HG03520 (cell line): ENCODE measurements around the gene BTN2A1.
"Not testable (repeated sequence)": the region's sequence is repeated elsewhere in the genome, so short reads cannot be mapped to it uniquely, and the experiment has no call there.

Experiments
- ATAC-seq: cut with Tn5 transposase; IDR thresholded peaks from one replicate; pipeline ENCODE4 v1.9.1; 2021; ENCODE audit warnings: mild to moderate bottlenecking, moderate library complexity; ENCODE audit not compliant: unreplicated experiment

Gene BTN2A1

GRCh38 chr6:26457806-26458688, at the start of gene BTN2A1:
Gene BTN2A1, plus strand, starts transcription at chr6:26457955. Its CDS starts 682 bp downstream, at chr6:26458637.
- peak; percentile 95 for ATAC-seq

GRCh38 chr6:26408828-26409730, 48.7 kb upstream of the BTN2A1 start:
- ATAC-seq: no peak

GRCh38 chr6:26411751-26412150, 46.0 kb upstream of the BTN2A1 start:
- no peak for ATAC-seq

- no peak for ATAC-seq
These were observed 45.5 kb upstream of the BTN2A1 start for GRCh38 chr6:26412228-26412627.

GRCh38 chr6:26412954-26413353, 44.8 kb upstream of the BTN2A1 start:
- no peak for ATAC-seq

- ATAC-seq: no peak
These were observed 43.5 kb upstream of the BTN2A1 start for GRCh38 chr6:26414281-26414680.

- ATAC-seq: no peak
These were observed 42.6 kb upstream of the BTN2A1 start for GRCh38 chr6:26415036-26415614.

GRCh38 chr6:26415791-26416190, 42.0 kb upstream of the BTN2A1 start:
- ATAC-seq: no peak

- ATAC-seq: no peak
These were observed 41.5 kb upstream of the BTN2A1 start for GRCh38 chr6:26416288-26416687.

- not testable (repeated sequence) for ATAC-seq
These were observed 39.7 kb upstream of the BTN2A1 start for GRCh38 chr6:26418077-26418476.

- not testable (repeated sequence) for ATAC-seq
These were observed 39.0 kb upstream of the BTN2A1 start for GRCh38 chr6:26418795-26419194.

GRCh38 chr6:26420688-26421171, 37.0 kb upstream of the BTN2A1 start:
- peak; percentile 14 for ATAC-seq

- ATAC-seq: peak; percentile 89
These were observed 36.3 kb upstream of the BTN2A1 start for GRCh38 chr6:26421259-26422144.

GRCh38 chr6:26422329-26422728, 35.4 kb upstream of the BTN2A1 start:
- no peak for ATAC-seq

- ATAC-seq: no peak
These were observed 30.9 kb upstream of the BTN2A1 start for GRCh38 chr6:26426691-26427450.

GRCh38 chr6:26427451-26427809, 30.3 kb upstream of the BTN2A1 start:
- no peak for ATAC-seq

GRCh38 chr6:26428206-26428605, 29.5 kb upstream of the BTN2A1 start:
- no peak for ATAC-seq

- no peak for ATAC-seq
These were observed 27.0 kb upstream of the BTN2A1 start for GRCh38 chr6:26430787-26431186.
